Cardiac fibroblast (primary cell): Measurements from ENCODE around the gene ZNF771.
A peak's percentile ranks its signal among the peaks of the same experiment; 100 is the strongest.

ENCODE experiments used
- DNase-seq, 2 donors: peaks; one replicate each; pipeline versions ENCODE4 v3.0.0 to v3.0.0-alpha.2; 2010; ENCODE audit warnings: low read depth in 2 of 2
- H3K4me3 ChIP-seq, 2 donors: replicated peaks in 1 of 2; 1 replicate in 1 of 2; 2 replicates in 1 of 2; pipeline ENCODE4 v1.5.1; 2011; ENCODE audit warnings: low read depth in 2 of 2, low read length in 2 of 2, mild to moderate bottlenecking in 2 of 2, moderate library complexity in 1 of 2
- CTCF ChIP-seq: IDR thresholded peaks from one replicate; pipeline ENCODE4 v1.5.1; 2011; ENCODE audit warnings: low read depth, mild to moderate bottlenecking, low read length, inconsistent platforms

Gene ZNF771

GRCh38 chr16:30438835-30439234 is 31.4 kb downstream of the ZNF771 start:
- no peak overlapping the region for H3K4me3 ChIP-seq
- DNase-seq: no peak
- TF ChIP-seq CTCF: no peak

DNA sequence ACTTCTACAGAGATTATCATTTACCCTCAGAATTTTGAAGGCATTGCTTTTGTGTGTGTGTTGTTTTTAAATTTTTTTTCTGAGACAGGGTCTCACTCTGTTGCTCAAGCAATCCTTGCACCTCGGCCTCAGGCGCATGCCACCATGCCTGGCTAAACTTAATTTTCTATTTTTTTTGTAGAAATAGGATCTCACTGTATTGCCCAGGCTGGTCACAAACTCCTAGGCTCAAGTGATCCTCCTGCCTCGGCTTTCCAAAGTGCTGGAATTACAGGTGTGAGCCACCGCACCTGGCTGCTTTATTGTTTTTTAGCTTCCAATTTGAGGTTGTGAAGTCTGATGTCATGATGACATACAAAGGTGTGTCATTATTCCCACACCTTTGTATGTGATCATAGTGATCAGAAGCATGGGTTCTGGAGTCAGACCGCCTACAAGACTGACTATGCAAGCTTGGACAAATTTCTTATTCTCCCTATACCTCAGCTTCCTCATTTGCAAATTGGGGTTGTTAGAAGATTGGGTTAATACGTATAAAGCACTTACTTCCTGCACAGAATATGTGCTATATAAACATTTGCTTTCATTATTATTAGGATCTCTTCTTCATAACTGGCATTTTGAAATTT is 32.4 kb downstream of the ZNF771 start:
- no peak for DNase-seq
- TF ChIP-seq CTCF: no peak
- H3K4me3 ChIP-seq: no peak overlapping the region

DNA sequence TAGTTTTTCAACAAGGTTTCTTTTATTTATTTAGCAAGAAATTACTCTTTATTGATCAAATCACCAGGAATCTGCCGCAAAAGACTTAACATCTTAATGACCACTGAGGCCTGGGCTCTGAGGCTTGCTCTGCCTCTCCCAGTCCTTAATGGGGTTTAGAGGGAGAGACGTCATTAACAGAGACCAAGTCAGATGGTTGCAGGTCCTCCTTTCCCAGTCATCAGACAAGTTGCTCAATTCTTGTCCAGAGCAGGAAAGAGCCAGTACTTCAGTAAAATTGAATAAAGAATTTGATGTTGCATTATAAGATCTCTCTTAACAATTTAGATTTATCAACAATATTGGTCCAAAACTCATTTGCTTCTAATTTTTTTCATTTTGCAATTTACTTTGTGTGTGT is 36.2 kb downstream of the ZNF771 start:
- TF ChIP-seq CTCF: no peak
- H3K4me3 ChIP-seq: no peak overlapping the region
- no peak for DNase-seq

GRCh38 chr16:30444231-30445148 is 37.1 kb downstream of the ZNF771 start:
- peak overlapping the region; percentile 76 to 90 for H3K4me3 ChIP-seq
- no peak for TF ChIP-seq CTCF
- no peak for DNase-seq

DNA sequence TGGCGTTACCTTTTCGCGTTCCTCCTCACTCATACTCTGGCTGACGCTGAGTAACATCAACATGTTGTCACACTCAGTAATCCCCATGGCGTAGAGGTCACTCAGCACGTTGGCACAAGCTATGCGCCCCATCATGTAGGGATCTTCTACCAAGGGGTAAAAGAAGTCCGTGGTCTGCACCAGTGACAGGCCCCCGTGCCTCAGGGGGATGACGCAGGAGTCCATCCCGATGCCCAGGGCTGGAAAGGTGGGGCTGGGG is 37.7 kb downstream of the ZNF771 start:
- TF ChIP-seq CTCF: no peak
- no peak for DNase-seq
- H3K4me3 ChIP-seq: peak overlapping the region; percentile 76 to 90

GRCh38 chr16:30445408-30446202 is 38.2 kb downstream of the ZNF771 start, which contains the start of gene SEPHS2:
TSS of gene SEPHS2 (minus strand) at chr16:30445874. CDS start at chr16:30445727, 147 bp downstream.
- H3K4me3 ChIP-seq: peak within 1 kb of the TSS; percentile 76 to 90
- peak; percentile 50 for TF ChIP-seq CTCF
- DNase-seq: peak; percentile 99
